ENCODE measurements around the gene APLN. TPM values are rescaled to one million over a fixed set of nuclear protein-coding genes. Genes with fewer than 3 reads are reported as not detected.
A peak's percentile ranks its signal among the peaks of the same experiment; 100 is the strongest.

The APLN gene
- total and polyA plus RNA-seq, 2 donors, result 0.32 to 0.90 TPM

GRCh38 chrX:129678614-129679195, 23.9 kb upstream of the APLN start:
- Histone ChIP-seq H3K36me3 (ENCODE audit: control insufficient read depth in 2 of 2, insufficient read depth in 2 of 2, low read length in 1 of 2) (no peaks in the 10 kb centered on the region), H3K4me3 (ENCODE audit: low read length in 2 of 2) (peak overlapping the region; percentile 41 to 44), H3K4me1 (ENCODE audit: control insufficient read depth in 2 of 2, insufficient read depth in 2 of 2, low read length in 2 of 2) (peaks cover 6 to 15% of the 10 kb centered on the region in 2 donors), H3K27ac (ENCODE audit: low read depth in 1 of 2, low read length in 1 of 2) (no peak overlapping the region), H3K9me3 (ENCODE audit: control insufficient read depth in 2 of 2, insufficient read depth in 1 of 2, low read length in 1 of 2) (no peaks in the 10 kb centered on the region), H3K27me3 (ENCODE audit: control insufficient read depth in 2 of 2, insufficient read depth in 1 of 2, low read length in 1 of 2) (no peaks in the 10 kb centered on the region)
- DNase-seq (ENCODE audit: low read depth in 6 of 9, low spot score in 9 of 9), result peak in 2 of 9 donors; percentile 19 to 40
- 18% methylated on average over 14 of the region's 14 CpGs for WGBS

GRCh38 chrX:129667412-129667811, 12.7 kb upstream of the APLN start:
- no peaks in the 10 kb centered on the region for H3K36me3 ChIP-seq (ENCODE audit: control insufficient read depth in 2 of 2, insufficient read depth in 2 of 2, low read length in 1 of 2)
- no peak overlapping the region for H3K4me3 ChIP-seq (ENCODE audit: low read length in 2 of 2)
- H3K9me3 ChIP-seq (ENCODE audit: control insufficient read depth in 2 of 2, insufficient read depth in 1 of 2, low read length in 1 of 2), result no peaks in the 10 kb centered on the region
- H3K27me3 ChIP-seq (ENCODE audit: control insufficient read depth in 2 of 2, insufficient read depth in 1 of 2, low read length in 1 of 2), result no peaks in the 10 kb centered on the region
- H3K27ac ChIP-seq (ENCODE audit: low read depth in 1 of 2, low read length in 1 of 2), result no peak overlapping the region
- no peak for DNase-seq (ENCODE audit: low read depth in 6 of 9, low spot score in 9 of 9)
- H3K4me1 ChIP-seq (ENCODE audit: control insufficient read depth in 2 of 2, insufficient read depth in 2 of 2, low read length in 2 of 2), result no peaks in the 10 kb centered on the region

GRCh38 chrX:129665916-129666644, 11.3 kb upstream of the APLN start:
- Histone ChIP-seq H3K27me3 (ENCODE audit: control insufficient read depth in 2 of 2, insufficient read depth in 1 of 2, low read length in 1 of 2) (no peaks in the 10 kb centered on the region), H3K27ac (ENCODE audit: low read depth in 1 of 2, low read length in 1 of 2) (no peak overlapping the region), H3K9me3 (ENCODE audit: control insufficient read depth in 2 of 2, insufficient read depth in 1 of 2, low read length in 1 of 2) (no peaks in the 10 kb centered on the region), H3K36me3 (ENCODE audit: control insufficient read depth in 2 of 2, insufficient read depth in 2 of 2, low read length in 1 of 2) (no peaks in the 10 kb centered on the region), H3K4me1 (ENCODE audit: control insufficient read depth in 2 of 2, insufficient read depth in 2 of 2, low read length in 2 of 2) (peaks cover 0 to 7% of the 10 kb centered on the region in 2 donors), H3K4me3 (ENCODE audit: low read length in 2 of 2) (no peak overlapping the region)
- DNase-seq (ENCODE audit: low read depth in 6 of 9, low spot score in 9 of 9), result no peak
- WGBS, result 79% methylated on average over 7 of the region's 7 CpGs

GRCh38 chrX:129663171-129663570, 8.4 kb upstream of the APLN start:
- 89% methylated on average over 3 of the region's 3 CpGs for WGBS
- Histone ChIP-seq H3K4me1 (ENCODE audit: control insufficient read depth in 2 of 2, insufficient read depth in 2 of 2, low read length in 2 of 2) (peaks cover 0 to 7% of the 10 kb centered on the region in 2 donors), H3K27me3 (ENCODE audit: control insufficient read depth in 2 of 2, insufficient read depth in 1 of 2, low read length in 1 of 2) (no peaks in the 10 kb centered on the region), H3K36me3 (ENCODE audit: control insufficient read depth in 2 of 2, insufficient read depth in 2 of 2, low read length in 1 of 2) (no peaks in the 10 kb centered on the region), H3K9me3 (ENCODE audit: control insufficient read depth in 2 of 2, insufficient read depth in 1 of 2, low read length in 1 of 2) (no peaks in the 10 kb centered on the region), H3K4me3 (ENCODE audit: low read length in 2 of 2) (no peak overlapping the region), H3K27ac (ENCODE audit: low read depth in 1 of 2, low read length in 1 of 2) (no peak overlapping the region)
- no peak for DNase-seq (ENCODE audit: low read depth in 6 of 9, low spot score in 9 of 9)

- no peak for DNase-seq (ENCODE audit: low read depth in 6 of 9, low spot score in 9 of 9)
- 94% methylated on average over 1 of the region's 1 CpG for WGBS
- H3K27ac ChIP-seq (ENCODE audit: low read depth in 1 of 2, low read length in 1 of 2), result no peak overlapping the region
Measured at GRCh38 chrX:129661369-129661768, 6.6 kb upstream of the APLN start.

GRCh38 chrX:129659861-129660260, 5.1 kb upstream of the APLN start:
- WGBS, result 79% methylated on average over 5 of the region's 5 CpGs
- Histone ChIP-seq H3K4me1 (ENCODE audit: control insufficient read depth in 2 of 2, insufficient read depth in 2 of 2, low read length in 2 of 2) (peaks cover 0 to 18% of the 10 kb centered on the region in 2 donors), H3K27me3 (ENCODE audit: control insufficient read depth in 2 of 2, insufficient read depth in 1 of 2, low read length in 1 of 2) (peaks cover 0 to 10% of the 10 kb centered on the region in 2 donors), H3K9me3 (ENCODE audit: control insufficient read depth in 2 of 2, insufficient read depth in 1 of 2, low read length in 1 of 2) (no peaks in the 10 kb centered on the region), H3K36me3 (ENCODE audit: control insufficient read depth in 2 of 2, insufficient read depth in 2 of 2, low read length in 1 of 2) (no peaks in the 10 kb centered on the region), H3K4me3 (ENCODE audit: low read length in 2 of 2) (no peak overlapping the region), H3K27ac (ENCODE audit: low read depth in 1 of 2, low read length in 1 of 2) (no peak overlapping the region)
- no peak for DNase-seq (ENCODE audit: low read depth in 6 of 9, low spot score in 9 of 9)

More at GRCh38 chrX:129661369-129661768, 6.6 kb upstream of the APLN start:
- no peaks in the 10 kb centered on the region for H3K9me3 ChIP-seq (ENCODE audit: control insufficient read depth in 2 of 2, insufficient read depth in 1 of 2, low read length in 1 of 2)
- H3K4me3 ChIP-seq (ENCODE audit: low read length in 2 of 2), result no peak overlapping the region
- H3K36me3 ChIP-seq (ENCODE audit: control insufficient read depth in 2 of 2, insufficient read depth in 2 of 2, low read length in 1 of 2), result no peaks in the 10 kb centered on the region
- H3K27me3 ChIP-seq (ENCODE audit: control insufficient read depth in 2 of 2, insufficient read depth in 1 of 2, low read length in 1 of 2), result no peaks in the 10 kb centered on the region
- peaks cover 0 to 7% of the 10 kb centered on the region in 2 donors for H3K4me1 ChIP-seq (ENCODE audit: control insufficient read depth in 2 of 2, insufficient read depth in 2 of 2, low read length in 2 of 2)

GRCh38 chrX:129659141-129659540, 4.4 kb upstream of the APLN start:
- 95% methylated on average over 2 of the region's 2 CpGs for WGBS
- no peak overlapping the region for H3K4me3 ChIP-seq (ENCODE audit: low read length in 2 of 2)
- peaks cover 0 to 15% of the 10 kb centered on the region in 2 donors for H3K27me3 ChIP-seq (ENCODE audit: control insufficient read depth in 2 of 2, insufficient read depth in 1 of 2, low read length in 1 of 2)
- peaks cover 3 to 20% of the 10 kb centered on the region in 2 donors for H3K4me1 ChIP-seq (ENCODE audit: control insufficient read depth in 2 of 2, insufficient read depth in 2 of 2, low read length in 2 of 2)
- H3K9me3 ChIP-seq (ENCODE audit: control insufficient read depth in 2 of 2, insufficient read depth in 1 of 2, low read length in 1 of 2), result peaks cover 0 to 3% of the 10 kb centered on the region in 2 donors
- no peaks in the 10 kb centered on the region for H3K36me3 ChIP-seq (ENCODE audit: control insufficient read depth in 2 of 2, insufficient read depth in 2 of 2, low read length in 1 of 2)
- no peak overlapping the region for H3K27ac ChIP-seq (ENCODE audit: low read depth in 1 of 2, low read length in 1 of 2)
- DNase-seq (ENCODE audit: low read depth in 6 of 9, low spot score in 9 of 9), result no peak

- H3K4me1 ChIP-seq (ENCODE audit: control insufficient read depth in 2 of 2, insufficient read depth in 2 of 2, low read length in 2 of 2), result peaks cover 7 to 27% of the 10 kb centered on the region in 2 donors
- H3K27ac ChIP-seq (ENCODE audit: low read depth in 1 of 2, low read length in 1 of 2), result no peak overlapping the region
- H3K4me3 ChIP-seq (ENCODE audit: low read length in 2 of 2), result no peak overlapping the region
- peaks cover 0 to 4% of the 10 kb centered on the region in 2 donors for H3K9me3 ChIP-seq (ENCODE audit: control insufficient read depth in 2 of 2, insufficient read depth in 1 of 2, low read length in 1 of 2)
- H3K36me3 ChIP-seq (ENCODE audit: control insufficient read depth in 2 of 2, insufficient read depth in 2 of 2, low read length in 1 of 2), result no peaks in the 10 kb centered on the region
- DNase-seq (ENCODE audit: low read depth in 6 of 9, low spot score in 9 of 9), result no peak
- WGBS, result over 99% methylated on average over 5 of the region's 5 CpGs
- H3K27me3 ChIP-seq (ENCODE audit: control insufficient read depth in 2 of 2, insufficient read depth in 1 of 2, low read length in 1 of 2), result peaks cover 0 to 22% of the 10 kb centered on the region in 2 donors
Measured at GRCh38 chrX:129658429-129658828, 3.7 kb upstream of the APLN start.

- WGBS, result 46% methylated on average over 11 of the region's 11 CpGs
- Histone ChIP-seq H3K9me3 (ENCODE audit: control insufficient read depth in 2 of 2, insufficient read depth in 1 of 2, low read length in 1 of 2) (peaks cover 0 to 4% of the 10 kb centered on the region in 2 donors), H3K4me1 (ENCODE audit: control insufficient read depth in 2 of 2, insufficient read depth in 2 of 2, low read length in 2 of 2) (peaks cover 7 to 47% of the 10 kb centered on the region in 2 donors), H3K27ac (ENCODE audit: low read depth in 1 of 2, low read length in 1 of 2) (no peak overlapping the region), H3K36me3 (ENCODE audit: control insufficient read depth in 2 of 2, insufficient read depth in 2 of 2, low read length in 1 of 2) (no peaks in the 10 kb centered on the region), H3K4me3 (ENCODE audit: low read length in 2 of 2) (no peak overlapping the region), H3K27me3 (ENCODE audit: control insufficient read depth in 2 of 2, insufficient read depth in 1 of 2, low read length in 1 of 2) (peaks cover 0 to 30% of the 10 kb centered on the region in 2 donors)
- peak in 1 of 9 donors; percentile 49 for DNase-seq (ENCODE audit: low read depth in 6 of 9, low spot score in 9 of 9)
Measured at GRCh38 chrX:129655547-129656249, 942 bp upstream of the APLN start.
